HepG2 (cell line): ENCODE data around the gene REPS2. TPM values are rescaled to one million over a fixed set of nuclear protein-coding genes. Genes with fewer than 3 reads are reported as not detected.

ENCODE experiments used
- ATAC-seq: fragments of 200-7000 bp; cut with Tn5 transposase; 3 replicates; pipeline ENCODE4 v1.9.1; 2020; ENCODE audit warnings: mild to moderate bottlenecking, moderate library complexity
- BruUV-seq: library from RNA; stranded (reverse); fragments of 400-500 nt; replicated peaks from 2 replicates; lab custom pipeline; 2021; lab: Mats Ljungman, UMichigan
- CTCF ChIA-PET: fragments of 300-600 bp; formaldehyde crosslinking; extraction: SDS; loops from one replicate; lab custom pipeline; 2021; ENCODE audit warnings: low total read pairs, inconsistent platforms, low intra/inter-chr PET ratio; lab: Yijun Ruan, JAX
- POLR2A ChIA-PET: fragments of 350-600 bp; sonication (Branson Sonifier 250); formaldehyde crosslinking; loops from one replicate; lab custom pipeline; 2020; ENCODE audit warnings: antibody characterized with exemption, inconsistent platforms; lab: Yijun Ruan, JAX
- DNase-seq: peaks from one replicate; pipeline ENCODE4 v3.0.0-alpha.2; 2015; ENCODE audit warnings: low spot score
- FAIRE-seq: peaks from 3 replicates; lab custom pipeline; 2011; peaks lifted over from hg19 to GRCh38; lab: Jason Lieb, UNC
- H2AFZ ChIP-seq: one replicate; pipeline ENCODE4 v1.6.1; 2011; ENCODE audit warnings: low read length, inconsistent platforms
- H3K27ac ChIP-seq: fragments of 300-600 bp; 3 replicates; pipeline ENCODE4 v1.8.0; 2011; ENCODE audit warnings: mixed run types, mild to moderate bottlenecking, mixed read lengths, low read length, inconsistent platforms; ENCODE audit not compliant: insufficient read depth; ENCODE audit errors: extremely low read length
- H3K27me3 ChIP-seq, 2 experiments: fragments of 200-600 bp in 1 of 2; 2 replicates in 1 of 2; 3 replicates in 1 of 2; pipeline versions ENCODE4 v1.6.0 to v1.8.0; 2011; ENCODE audit warnings: low read length in 2 of 2, mild to moderate bottlenecking in 2 of 2, moderate library complexity in 2 of 2, inconsistent platforms in 1 of 2; ENCODE audit not compliant: insufficient read depth in 2 of 2, control insufficient read depth in 1 of 2
- H3K36me3 ChIP-seq, 2 experiments: fragments of 200-600 bp in 1 of 2; replicated peaks in 1 of 2; 2 replicates in 1 of 2; 3 replicates in 1 of 2; pipeline versions ENCODE4 v1.5.1 to v1.8.0; 2011; ENCODE audit warnings: low read length in 2 of 2, inconsistent platforms in 1 of 2; ENCODE audit not compliant: insufficient read depth in 2 of 2, control insufficient read depth in 1 of 2
- H3K4me1 ChIP-seq: 2 replicates; pipeline ENCODE4 v1.5.1; 2012; ENCODE audit warnings: low read length, inconsistent platforms; ENCODE audit not compliant: insufficient read depth
- H3K4me2 ChIP-seq: 2 replicates; pipeline ENCODE4 v1.6.0; 2011; ENCODE audit warnings: low read depth, low read length, inconsistent platforms
- H3K4me3 ChIP-seq, 3 experiments: fragments of 200-600 bp in 1 of 3; sonication (generic), shearing (Covaris generic) in 1 of 3; replicated peaks in 1 of 3; 2 replicates each; pipeline ENCODE4 v1.5.1; 2011 to 2016; ENCODE audit warnings: low read length in 3 of 3, inconsistent platforms in 2 of 3, low read depth in 2 of 3, mild to moderate bottlenecking in 2 of 3, control low read depth in 1 of 3, mixed read lengths in 1 of 3; ENCODE audit not compliant: insufficient read depth in 1 of 3
- H3K79me2 ChIP-seq: one replicate; pipeline ENCODE4 v1.6.1; 2011; ENCODE audit warnings: low read length, inconsistent platforms; ENCODE audit not compliant: insufficient read depth
- H3K9ac ChIP-seq: 2 replicates; pipeline ENCODE4 v1.6.0; 2011; ENCODE audit warnings: mild to moderate bottlenecking, low read depth, low read length, inconsistent platforms; ENCODE audit not compliant: insufficient read depth
- H3K9me3 ChIP-seq: 2 replicates; pipeline ENCODE4 v1.5.1; 2012; ENCODE audit warnings: mild to moderate bottlenecking, low read length
- H4K20me1 ChIP-seq: 2 replicates; pipeline ENCODE4 v1.6.0; 2011; ENCODE audit warnings: inconsistent platforms, mild to moderate bottlenecking, low read length, moderate library complexity; ENCODE audit not compliant: insufficient read depth
- ASH2L ChIP-seq: fragments of 300-600, 200-600 bp; sonication (generic); IDR thresholded peaks from 2 replicates; pipeline ENCODE4 v1.7.0; 2017; ENCODE audit warnings: low read depth, mild to moderate bottlenecking, moderate library complexity, mixed read lengths, low read length; ENCODE audit not compliant: insufficient read length
- FOXM1 ChIP-seq: sonication (generic); formaldehyde crosslinking; IDR thresholded peaks from 2 replicates; pipeline ENCODE4 v1.5.0; 2020; ENCODE audit warnings: missing genetic modification reagents
- GZF1 ChIP-seq: sonication (generic); formaldehyde crosslinking; IDR thresholded peaks from 2 replicates; pipeline ENCODE4 v1.5.1; 2020; ENCODE audit warnings: mild to moderate bottlenecking, missing genetic modification reagents
- HNF4A ChIP-seq: sonication (generic); formaldehyde crosslinking; IDR thresholded peaks from 2 replicates; pipeline ENCODE4 v1.4.0; 2020; ENCODE audit warnings: missing genetic modification reagents
- NBN ChIP-seq: fragments of 450-650 bp; conservative IDR thresholded peaks from 2 replicates; pipeline ENCODE4 v1.6.1; 2017
- PAWR ChIP-seq: sonication (generic); formaldehyde crosslinking; IDR thresholded peaks from 2 replicates; pipeline ENCODE4 v1.4.0; 2020; ENCODE audit warnings: missing genetic modification reagents, mild to moderate bottlenecking, borderline replicate concordance
- SRSF1 ChIP-seq: fragments of 200-400 bp; formaldehyde crosslinking; optimal IDR thresholded peaks from 2 replicates; pipeline ENCODE3; 2017; ENCODE audit warnings: mild to moderate bottlenecking, low read depth, low read length, moderate library complexity
- WIZ ChIP-seq: sonication (generic); formaldehyde crosslinking; IDR thresholded peaks from 2 replicates; pipeline ENCODE4 v1.5.1; 2020; ENCODE audit warnings: mild to moderate bottlenecking, missing genetic modification reagents
- WGBS: methylation state at CpG from one replicate; pipeline ENCODE4 v1.1.6; 2017; ENCODE audit warnings: low lambda C conversion rate; 5-methylcytosine and 5-hydroxymethylcytosine counted together
- in situ Hi-C: cut with HindIII; loops from 2 replicates; pipeline ENCODE4 v1.10.0; 2017; ENCODE audit warnings: low pct_unique_long_range_greater_than_20kb; ENCODE audit not compliant: extremely low pct_ligation_motif_present
- intact Hi-C: fragments of 100-400 bp; cut with micrococcal nuclease; formaldehyde crosslinking; loops from one replicate; pipeline ENCODE4 v1.10.0; 2022; ENCODE audit not compliant: unreplicated experiment
- polyA plus RNA-seq, 8 experiments: library from polyadenylated mRNA; depleted of rRNA in 3 of 8; stranded (reverse) in 7 of 8; unstranded in 1 of 8; fragments of >200 nt; fragmentation: Illumina TruSeq in 4 of 8; extraction: Trizol in 4 of 8; gene quantifications; 2 replicates each; pipeline versions ENCODE4 v1.2.1 to v1.2.3, GENCODE V29; 2011 to 2016; ENCODE audit warnings: low read depth in 4 of 8, missing spikeins in 1 of 8, mixed read lengths in 1 of 8; ENCODE audit not compliant: insufficient read depth in 1 of 8
- total RNA-seq, 5 experiments: library from RNA; depleted of rRNA; stranded (reverse); fragments of >200 nt; fragmentation: Illumina TruSeq; extraction: Trizol; gene quantifications; 2 replicates each; pipeline ENCODE4 v1.2.3, GENCODE V29; 2016; ENCODE audit warnings: low read depth in 1 of 5
- TF ChIP-seq, protein P1 (sequence below): sonication (generic); formaldehyde crosslinking; IDR thresholded peaks from 2 replicates; pipeline ENCODE4 v1.5.1; 2020; ENCODE audit warnings: mild to moderate bottlenecking, missing genetic modification reagents
- TF ChIP-seq, protein P2 (sequence below): IDR thresholded peaks from 2 replicates; pipeline ENCODE4 v1.6.1; 2016; ENCODE audit warnings: low read depth, borderline replicate concordance
- TF ChIP-seq, protein P3 (sequence below): sonication (generic); formaldehyde crosslinking; IDR thresholded peaks from 2 replicates; pipeline ENCODE4 v1.4.0; 2020; ENCODE audit warnings: missing genetic modification reagents, borderline replicate concordance
- TF ChIP-seq, protein P4 (sequence below): sonication (generic); formaldehyde crosslinking; IDR thresholded peaks from 2 replicates; pipeline ENCODE4 v1.4.0; 2020; ENCODE audit warnings: missing genetic modification reagents

The REPS2 gene
- total and polyA plus RNA-seq, 2 of the 13 experiments (the other 11 are each of a cell fraction or from before 2014, with no cell fraction given) = 0.05 to 0.58 TPM

DNA sequence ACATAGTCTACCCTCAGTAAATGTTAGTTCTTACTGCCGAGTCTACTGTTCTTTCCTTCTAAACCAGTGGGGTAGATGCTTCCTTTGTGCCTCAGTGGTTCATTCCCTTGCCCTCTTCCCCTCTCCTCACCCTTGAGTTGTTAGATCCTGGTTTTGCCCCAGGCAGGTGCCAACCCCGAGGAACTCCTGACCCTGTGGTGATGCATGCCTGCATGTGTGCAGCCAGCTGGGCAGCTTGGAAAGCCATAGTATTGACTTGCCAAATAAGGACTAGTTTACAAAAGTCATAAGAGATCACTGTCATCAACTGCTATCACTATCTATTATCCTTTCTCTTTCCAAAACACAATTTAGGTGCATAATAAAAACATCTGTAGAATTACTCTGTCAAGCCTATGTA, 50.9 kb downstream of the REPS2 start:
- peaks cover 17% of the 10 kb centered on the region for H3K4me1 ChIP-seq
- H2AFZ ChIP-seq = no peak overlapping the region
- intact Hi-C loops (no loop called here), in situ Hi-C loops (no loop called here)
- TF ChIP-seq HNF4A (CRISPR knock-in tag) (no peak), NBN (no peak), FOXM1 (CRISPR knock-in tag) (no peak), PAWR (CRISPR knock-in tag) (no peak), GZF1 (CRISPR knock-in tag) (no peak), SRSF1 (no peak), ASH2L (no peak), WIZ (no peak)
- TF ChIP-seq, protein P1, sequence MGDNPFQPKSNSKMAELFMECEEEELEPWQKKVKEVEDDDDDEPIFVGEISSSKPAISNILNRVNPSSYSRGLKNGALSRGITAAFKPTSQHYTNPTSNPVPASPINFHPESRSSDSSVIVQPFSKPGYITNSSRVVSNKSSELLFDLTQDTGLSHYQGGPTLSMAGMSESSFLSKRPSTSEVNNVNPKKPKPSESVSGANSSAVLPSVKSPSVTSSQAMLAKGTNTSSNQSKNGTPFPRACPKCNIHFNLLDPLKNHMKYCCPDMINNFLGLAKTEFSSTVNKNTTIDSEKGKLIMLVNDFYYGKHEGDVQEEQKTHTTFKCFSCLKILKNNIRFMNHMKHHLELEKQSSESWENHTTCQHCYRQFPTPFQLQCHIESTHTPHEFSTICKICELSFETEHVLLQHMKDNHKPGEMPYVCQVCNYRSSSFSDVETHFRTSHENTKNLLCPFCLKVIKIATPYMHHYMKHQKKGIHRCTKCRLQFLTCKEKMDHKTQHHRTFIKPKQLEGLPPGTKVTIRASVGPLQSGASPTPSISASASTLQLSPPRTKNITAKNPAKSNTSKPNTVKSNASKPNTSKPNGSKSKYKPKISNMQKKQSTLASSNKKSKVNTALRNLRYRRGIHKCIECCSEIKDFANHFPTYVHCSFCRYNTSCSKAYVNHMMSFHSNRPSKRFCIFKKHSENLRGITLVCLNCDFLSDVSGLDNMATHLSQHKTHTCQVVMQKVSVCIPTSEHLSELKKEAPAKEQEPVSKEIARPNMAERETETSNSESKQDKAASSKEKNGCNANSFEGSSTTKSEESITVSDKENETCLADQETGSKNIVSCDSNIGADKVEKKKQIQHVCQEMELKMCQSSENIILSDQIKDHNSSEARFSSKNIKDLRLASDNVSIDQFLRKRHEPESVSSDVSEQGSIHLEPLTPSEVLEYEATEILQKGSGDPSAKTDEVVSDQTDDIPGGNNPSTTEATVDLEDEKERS (CRISPR knock-in tag) = no peak
- TF ChIP-seq, protein P2, sequence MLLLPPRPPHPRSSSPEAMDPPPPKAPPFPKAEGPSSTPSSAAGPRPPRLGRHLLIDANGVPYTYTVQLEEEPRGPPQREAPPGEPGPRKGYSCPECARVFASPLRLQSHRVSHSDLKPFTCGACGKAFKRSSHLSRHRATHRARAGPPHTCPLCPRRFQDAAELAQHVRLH (CRISPR knock-in tag) = no peak
- TF ChIP-seq, protein P3, sequence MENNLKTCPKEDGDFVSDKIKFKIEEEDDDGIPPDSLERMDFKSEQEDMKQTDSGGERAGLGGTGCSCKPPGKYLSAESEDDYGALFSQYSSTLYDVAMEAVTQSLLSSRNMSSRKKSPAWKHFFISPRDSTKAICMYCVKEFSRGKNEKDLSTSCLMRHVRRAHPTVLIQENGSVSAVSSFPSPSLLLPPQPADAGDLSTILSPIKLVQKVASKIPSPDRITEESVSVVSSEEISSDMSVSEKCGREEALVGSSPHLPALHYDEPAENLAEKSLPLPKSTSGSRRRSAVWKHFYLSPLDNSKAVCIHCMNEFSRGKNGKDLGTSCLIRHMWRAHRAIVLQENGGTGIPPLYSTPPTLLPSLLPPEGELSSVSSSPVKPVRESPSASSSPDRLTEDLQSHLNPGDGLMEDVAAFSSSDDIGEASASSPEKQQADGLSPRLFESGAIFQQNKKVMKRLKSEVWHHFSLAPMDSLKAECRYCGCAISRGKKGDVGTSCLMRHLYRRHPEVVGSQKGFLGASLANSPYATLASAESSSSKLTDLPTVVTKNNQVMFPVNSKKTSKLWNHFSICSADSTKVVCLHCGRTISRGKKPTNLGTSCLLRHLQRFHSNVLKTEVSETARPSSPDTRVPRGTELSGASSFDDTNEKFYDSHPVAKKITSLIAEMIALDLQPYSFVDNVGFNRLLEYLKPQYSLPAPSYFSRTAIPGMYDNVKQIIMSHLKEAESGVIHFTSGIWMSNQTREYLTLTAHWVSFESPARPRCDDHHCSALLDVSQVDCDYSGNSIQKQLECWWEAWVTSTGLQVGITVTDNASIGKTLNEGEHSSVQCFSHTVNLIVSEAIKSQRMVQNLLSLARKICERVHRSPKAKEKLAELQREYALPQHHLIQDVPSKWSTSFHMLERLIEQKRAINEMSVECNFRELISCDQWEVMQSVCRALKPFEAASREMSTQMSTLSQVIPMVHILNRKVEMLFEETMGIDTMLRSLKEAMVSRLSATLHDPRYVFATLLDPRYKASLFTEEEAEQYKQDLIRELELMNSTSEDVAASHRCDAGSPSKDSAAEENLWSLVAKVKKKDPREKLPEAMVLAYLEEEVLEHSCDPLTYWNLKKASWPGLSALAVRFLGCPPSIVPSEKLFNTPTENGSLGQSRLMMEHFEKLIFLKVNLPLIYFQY = no peak
- TF ChIP-seq, protein P4, sequence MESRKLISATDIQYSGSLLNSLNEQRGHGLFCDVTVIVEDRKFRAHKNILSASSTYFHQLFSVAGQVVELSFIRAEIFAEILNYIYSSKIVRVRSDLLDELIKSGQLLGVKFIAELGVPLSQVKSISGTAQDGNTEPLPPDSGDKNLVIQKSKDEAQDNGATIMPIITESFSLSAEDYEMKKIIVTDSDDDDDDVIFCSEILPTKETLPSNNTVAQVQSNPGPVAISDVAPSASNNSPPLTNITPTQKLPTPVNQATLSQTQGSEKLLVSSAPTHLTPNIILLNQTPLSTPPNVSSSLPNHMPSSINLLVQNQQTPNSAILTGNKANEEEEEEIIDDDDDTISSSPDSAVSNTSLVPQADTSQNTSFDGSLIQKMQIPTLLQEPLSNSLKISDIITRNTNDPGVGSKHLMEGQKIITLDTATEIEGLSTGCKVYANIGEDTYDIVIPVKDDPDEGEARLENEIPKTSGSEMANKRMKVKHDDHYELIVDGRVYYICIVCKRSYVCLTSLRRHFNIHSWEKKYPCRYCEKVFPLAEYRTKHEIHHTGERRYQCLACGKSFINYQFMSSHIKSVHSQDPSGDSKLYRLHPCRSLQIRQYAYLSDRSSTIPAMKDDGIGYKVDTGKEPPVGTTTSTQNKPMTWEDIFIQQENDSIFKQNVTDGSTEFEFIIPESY = no peak
- no peak overlapping the region for H3K9ac ChIP-seq
- DNase-seq (no peak), FAIRE-seq (no peak), ATAC-seq (no peak)
- 0% methylated on average over 2 of the region's 2 CpGs for WGBS
- H3K27ac ChIP-seq = no peak overlapping the region
- CTCF ChIA-PET = no interaction called here
- H3K79me2 ChIP-seq = no peaks in the 10 kb centered on the region
- no peak overlapping the region for H3K4me2 ChIP-seq
- H3K9me3 ChIP-seq = no peaks in the 10 kb centered on the region
- no peaks in the 10 kb centered on the region for H3K27me3 ChIP-seq
- no peaks in the 10 kb centered on the region for H4K20me1 ChIP-seq
- POLR2A ChIA-PET = no interaction called here
- H3K36me3 ChIP-seq = no peaks in the 10 kb centered on the region
- H3K4me3 ChIP-seq = no peak overlapping the region
- no TSS peak for BruUV-seq
